ENCODE measurements around the gene LENG8.

- no peak for TF ChIP-seq GATA3 (IDR thresholded peaks at IDR 0.05; ENCODE audit: low read depth, low read length)
- no peak for TF ChIP-seq GATA2 (IDR thresholded peaks at IDR 0.05; ENCODE audit: low read depth, low read length)
Measured at GRCh38 chr19:54418030-54418929, 30.7 kb upstream of the LENG8 start.

Data from SH-SY5Y (cell line).